Activated CD8-positive, alpha-beta memory T cell treated with anti-CD3 and anti-CD28 coated beads for 24 hours (primary cell): ENCODE results near the gene KCNMB1.

Experiments
- DNase-seq: peaks from one replicate; pipeline ENCODE4 v3.0.0-alpha.2; 2020

The KCNMB1 gene

GRCh38 chr5:170375283-170375682 lies 13.9 kb downstream of the KCNMB1 start:
- DNase-seq, result no peak

GRCh38 chr5:170372971-170373370 lies 16.2 kb downstream of the KCNMB1 start:
- no peak for DNase-seq

- DNase-seq, result no peak
These were observed 20.6 kb downstream of the KCNMB1 start for GRCh38 chr5:170368586-170368985.

GRCh38 chr5:170366276-170366675 lies 22.9 kb downstream of the KCNMB1 start:
- no peak for DNase-seq

DNA sequence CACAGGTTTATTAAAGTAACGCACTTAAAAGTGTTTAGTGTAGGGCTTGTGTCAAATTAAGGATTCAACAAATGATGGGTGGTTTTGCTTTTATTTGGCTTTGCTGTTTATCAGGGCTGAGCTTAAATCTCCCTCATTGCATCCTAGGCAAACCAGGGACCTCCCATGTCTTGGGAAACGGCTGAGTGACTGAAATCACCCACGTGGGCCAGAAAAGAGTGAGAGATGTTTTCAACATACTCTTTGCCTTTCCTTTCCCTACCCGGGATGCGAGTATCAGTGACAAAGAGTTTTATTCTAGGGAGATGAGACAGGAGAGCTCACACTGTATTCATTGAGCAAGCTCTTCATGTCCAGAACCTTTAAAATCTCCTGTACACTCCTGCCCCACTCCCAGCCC lies 23.3 kb downstream of the KCNMB1 start:
- DNase-seq, result no peak

DNA sequence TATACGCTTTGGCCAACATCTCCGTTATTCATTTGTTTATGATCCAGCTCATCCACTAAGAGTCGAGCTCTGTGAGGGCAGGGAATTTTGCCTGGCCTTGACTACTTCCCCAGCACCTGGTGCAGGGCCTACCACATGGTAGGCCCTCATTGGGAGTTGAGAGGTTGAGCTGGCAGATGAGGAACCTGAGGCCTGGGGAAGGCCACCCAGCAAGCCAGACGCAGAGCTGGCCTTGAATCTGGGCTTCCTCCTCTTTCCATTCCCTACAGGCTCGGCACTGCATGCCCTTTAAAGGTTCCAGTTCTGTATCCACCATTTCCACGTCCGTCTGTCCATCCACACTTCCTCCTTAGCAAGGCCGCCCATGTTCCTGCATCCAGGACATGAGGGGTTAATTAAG lies 24.2 kb downstream of the KCNMB1 start:
- DNase-seq, result no peak

DNA sequence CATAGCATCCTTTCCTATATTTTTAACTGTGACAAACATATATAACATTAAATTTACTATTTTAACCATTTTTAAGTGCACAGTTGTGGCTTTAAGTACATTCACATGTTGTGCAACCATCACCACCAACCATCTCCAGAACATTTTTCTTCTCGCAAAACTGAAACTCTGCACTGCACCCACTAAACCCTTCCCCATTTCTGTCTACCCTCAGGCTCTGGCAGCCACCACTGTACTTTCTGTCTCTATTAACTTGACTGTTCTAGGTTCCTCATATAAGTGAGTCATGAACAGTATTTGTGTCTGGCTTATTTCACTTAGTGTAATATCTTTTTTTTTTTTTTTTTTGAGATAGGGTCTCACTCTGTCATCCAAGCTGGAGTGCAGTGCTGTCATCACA lies 25.5 kb downstream of the KCNMB1 start:
- DNase-seq, result no peak

GRCh38 chr5:170362656-170363055 lies 26.5 kb downstream of the KCNMB1 start:
- no peak for DNase-seq

DNA sequence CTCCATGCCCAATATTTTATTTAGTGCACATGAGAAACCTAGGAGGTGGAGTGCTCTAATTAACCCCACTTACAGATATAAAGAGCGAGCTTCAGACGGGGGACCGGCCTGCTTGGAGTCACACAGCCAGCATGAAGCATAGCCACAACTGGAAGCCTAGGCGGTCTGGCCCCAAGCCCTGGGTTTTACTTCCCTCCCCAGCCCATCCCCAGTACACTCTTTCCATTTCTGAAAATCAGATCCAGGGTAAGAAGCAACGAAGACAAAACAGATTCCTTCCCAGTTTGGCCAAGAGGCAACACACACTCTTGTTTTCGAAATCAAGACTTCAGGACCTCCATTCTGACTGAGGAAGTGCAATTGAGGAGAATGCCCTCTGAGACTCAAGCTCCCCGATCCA lies 27.1 kb downstream of the KCNMB1 start:
- no peak for DNase-seq

- DNase-seq, result no peak
These were observed 27.6 kb downstream of the KCNMB1 start for GRCh38 chr5:170361616-170362015.

GRCh38 chr5:170361116-170361515 lies 28.1 kb downstream of the KCNMB1 start:
- no peak for DNase-seq

DNA sequence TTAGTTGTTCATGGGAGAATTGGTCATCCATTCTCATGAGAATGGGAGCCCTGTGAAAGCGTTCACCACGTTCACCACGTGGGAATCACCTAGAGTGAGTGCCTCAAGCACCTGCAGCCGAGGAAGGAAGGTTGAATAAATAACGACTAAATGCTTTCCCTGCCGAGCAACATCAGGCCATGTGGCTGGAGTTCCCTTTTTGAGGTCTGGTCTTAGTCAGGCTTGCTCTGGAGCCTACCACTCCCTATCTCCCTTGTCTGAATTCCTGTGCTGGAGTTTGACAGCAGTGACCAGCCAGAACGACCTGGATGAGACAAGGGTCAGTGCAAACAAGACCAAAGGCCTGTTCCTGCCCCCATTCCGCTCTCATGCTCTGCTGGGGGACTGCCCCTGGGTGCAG lies 28.5 kb downstream of the KCNMB1 start:
- DNase-seq, result no peak

DNA sequence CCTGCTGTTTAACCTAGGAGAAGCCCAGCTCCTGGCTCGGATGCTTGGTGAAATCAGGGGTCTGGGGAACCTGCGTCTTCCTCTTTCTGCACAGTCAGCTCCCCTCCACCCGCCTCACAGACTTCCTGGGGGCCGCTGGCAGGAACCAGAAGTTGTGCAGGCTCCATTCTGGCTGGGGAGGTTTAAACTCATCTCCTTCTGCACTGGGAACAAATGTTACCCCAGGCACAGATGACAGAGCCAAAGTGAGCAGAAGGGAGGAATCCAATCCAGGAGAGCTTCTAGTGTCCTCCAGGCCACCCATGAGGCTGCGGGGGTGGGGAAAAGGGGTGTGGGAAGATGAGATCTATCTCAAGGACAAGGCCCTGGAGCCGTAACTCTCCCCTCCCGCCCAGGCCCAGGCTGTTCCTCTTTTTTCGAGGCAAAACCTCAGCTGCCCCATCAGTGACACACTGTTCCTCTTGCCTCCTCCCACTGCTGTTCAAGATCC lies 31.2 kb downstream of the KCNMB1 start:
- DNase-seq, result no peak

- no peak for DNase-seq
These were observed 33.5 kb downstream of the KCNMB1 start for GRCh38 chr5:170355601-170356098.

GRCh38 chr5:170353961-170354360 lies 35.2 kb downstream of the KCNMB1 start:
- DNase-seq, result no peak

DNA sequence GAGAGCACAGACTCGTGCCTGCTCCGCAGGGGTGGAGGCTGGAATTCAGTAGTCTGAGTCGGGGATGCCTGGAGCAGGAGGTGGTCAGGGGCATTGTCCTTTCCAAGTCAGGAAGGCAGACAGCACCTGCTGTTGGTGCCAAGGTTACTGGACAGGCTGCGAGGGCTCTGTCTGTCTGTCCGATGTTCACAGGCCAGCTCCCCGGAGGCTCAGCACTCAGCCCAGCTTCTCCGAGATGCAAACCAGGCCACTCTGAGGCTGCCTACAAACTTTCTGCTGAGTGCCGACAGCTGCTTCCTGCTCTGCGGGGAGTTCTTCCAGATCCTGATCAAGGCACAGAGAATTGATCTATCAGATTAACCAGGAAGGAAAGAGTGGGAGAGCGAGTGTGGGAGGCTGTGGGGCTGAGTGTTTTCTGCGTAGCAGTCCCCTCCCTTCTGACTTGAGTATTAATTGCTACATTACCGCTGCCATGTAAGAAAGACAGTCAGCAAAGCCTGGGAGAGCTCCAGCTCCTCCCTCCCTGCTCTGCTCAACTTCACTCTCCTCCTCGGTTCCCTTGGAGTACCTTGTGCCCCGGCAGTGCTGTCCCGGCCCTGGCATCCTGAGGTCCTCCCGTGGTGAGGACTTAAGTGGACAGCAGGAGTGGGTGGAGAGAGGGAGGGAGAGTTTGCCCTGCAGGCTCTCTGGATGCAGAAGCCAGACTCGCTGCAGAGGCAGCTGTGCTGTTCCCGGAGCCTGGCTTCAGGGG lies 36.0 kb downstream of the KCNMB1 start:
- DNase-seq, result no peak

DNA sequence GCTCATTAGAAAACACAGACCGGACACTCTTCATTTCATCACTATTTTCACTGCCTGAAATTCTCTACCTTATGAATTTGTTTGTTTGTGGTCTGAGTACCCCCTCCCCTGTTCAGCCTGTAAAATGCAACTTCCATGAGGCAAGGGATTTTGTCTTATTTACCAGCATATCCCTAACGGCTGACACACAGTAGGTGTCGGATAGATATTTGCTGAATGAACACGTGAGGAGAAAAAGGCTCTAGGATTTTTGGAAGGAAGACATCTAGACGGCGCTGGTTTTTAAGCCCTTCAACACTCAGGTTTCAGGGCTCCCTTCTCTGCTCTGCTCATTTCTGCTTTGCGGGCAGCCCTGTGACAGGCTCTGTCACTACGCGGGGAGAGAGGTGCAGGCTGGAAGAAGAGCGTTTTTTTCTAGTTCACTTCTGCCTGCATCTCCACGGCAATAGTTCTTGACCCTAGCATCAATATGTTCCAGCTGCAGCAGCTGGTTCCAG lies 41.0 kb downstream of the KCNMB1 start:
- DNase-seq, result no peak

GRCh38 chr5:170347022-170347567 lies 42.1 kb downstream of the KCNMB1 start:
- DNase-seq, result no peak

DNA sequence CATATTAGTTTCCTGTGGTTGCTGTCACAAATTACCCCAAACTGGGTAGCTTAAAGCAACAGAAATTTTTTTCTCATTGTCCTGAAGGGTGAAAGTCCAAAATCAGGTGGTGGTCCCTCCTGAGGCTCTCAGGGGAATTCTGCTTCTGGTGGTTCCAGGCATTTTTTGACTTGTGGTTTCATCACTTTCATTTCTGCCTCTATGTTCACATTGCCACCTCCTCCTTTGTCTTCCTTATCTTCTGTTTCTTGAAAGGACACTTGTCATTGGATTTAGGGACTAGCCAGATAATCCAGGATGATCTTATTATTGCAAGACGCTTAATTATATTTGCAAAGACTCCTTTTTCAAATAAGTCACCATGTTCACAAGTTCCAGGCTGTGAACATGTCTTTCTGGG lies 43.2 kb downstream of the KCNMB1 start:
- no peak for DNase-seq

DNA sequence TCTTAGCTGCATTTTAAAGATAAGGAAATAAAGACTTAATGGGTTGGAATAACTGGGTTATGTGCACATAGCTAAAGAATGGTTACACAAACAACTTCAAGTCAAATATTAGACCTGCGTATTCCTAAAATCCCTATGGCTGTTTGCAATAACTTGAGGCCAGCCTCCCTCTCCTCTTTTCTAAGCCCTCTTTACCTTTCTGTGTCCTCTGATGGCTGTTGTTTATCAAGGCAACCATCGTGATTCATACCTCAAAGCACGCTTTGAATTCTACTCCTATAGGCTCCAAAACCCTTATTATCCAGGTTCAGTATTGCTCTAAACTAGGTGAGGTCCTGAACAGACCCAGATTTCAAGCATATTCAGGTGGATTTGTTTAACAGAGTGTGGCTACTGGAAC lies 46.0 kb downstream of the KCNMB1 start:
- DNase-seq, result no peak

DNA sequence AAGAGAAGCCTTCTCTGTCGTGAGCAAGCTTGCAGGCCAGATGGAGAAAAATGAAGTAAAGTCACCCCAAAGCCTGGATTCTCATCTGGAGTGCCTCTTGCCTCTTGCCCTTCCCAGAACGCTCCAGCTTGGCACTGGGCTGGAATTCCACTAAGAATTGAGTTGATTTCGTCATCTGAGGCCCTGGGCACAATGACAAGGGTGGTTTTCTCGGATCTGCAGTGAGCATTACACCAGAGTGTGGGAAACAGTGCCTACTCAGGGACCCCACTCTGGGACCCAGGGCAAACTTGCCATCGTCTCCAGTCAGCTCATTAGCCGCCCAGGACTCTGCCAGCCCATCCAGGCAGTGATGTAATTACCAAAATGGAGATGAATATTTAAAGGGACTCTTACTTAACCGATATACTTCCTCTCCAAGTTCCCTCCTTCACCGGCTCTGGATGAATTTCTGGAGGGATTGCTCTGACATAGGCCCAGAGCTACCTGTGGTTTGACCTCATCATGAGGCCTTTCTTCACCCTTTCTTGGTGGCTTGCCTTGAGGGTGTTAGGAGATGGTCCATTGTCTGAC lies 46.9 kb downstream of the KCNMB1 start:
- DNase-seq, result no peak

DNA sequence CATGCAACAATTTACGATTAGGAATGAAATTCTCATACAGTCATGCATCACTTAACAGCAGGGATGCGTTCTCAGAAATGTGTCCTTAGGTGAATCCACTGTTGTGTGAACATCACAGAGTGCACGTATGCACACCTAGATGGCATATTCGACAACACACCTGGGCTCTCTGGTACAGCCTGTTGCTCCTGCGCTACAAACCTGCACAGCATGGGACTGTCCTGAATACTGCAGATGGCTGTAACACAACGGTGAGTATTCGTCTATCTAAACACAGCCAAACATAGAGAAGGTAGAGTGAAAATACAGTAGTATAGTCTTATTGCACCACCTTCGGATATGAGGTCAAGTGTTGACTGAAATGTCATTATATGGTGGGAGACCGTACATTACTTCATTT lies 47.6 kb downstream of the KCNMB1 start:
- no peak for DNase-seq

DNA sequence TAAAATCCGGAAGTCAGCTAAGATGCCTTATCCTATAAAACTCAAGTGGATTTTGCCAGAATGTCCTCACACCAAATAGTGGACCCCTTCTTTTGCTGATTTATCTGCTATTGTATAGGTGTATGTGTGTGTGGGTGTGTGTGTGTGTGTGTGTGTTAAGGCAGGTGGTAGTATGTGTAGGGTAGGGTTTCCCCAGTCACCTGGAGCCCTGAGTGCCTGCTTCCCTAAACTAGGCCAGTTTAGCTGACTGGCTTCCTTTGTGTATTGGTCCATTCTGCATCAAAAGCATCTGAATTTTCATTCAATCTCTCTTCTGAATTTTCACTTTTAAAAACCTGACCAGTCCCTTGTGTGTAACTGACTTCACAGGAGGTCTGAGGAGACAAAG lies 49.4 kb downstream of the KCNMB1 start:
- DNase-seq, result no peak
